GM12891 (cell line): ENCODE results near the gene ETS1.
A peak's percentile ranks its signal among the peaks of the same experiment; 100 is the strongest.

Source experiments
- DNase-seq: peaks from one replicate; pipeline ENCODE4 v3.0.0; 2011; ENCODE audit warnings: low spot score; ENCODE audit not compliant: insufficient read length
- FAIRE-seq: peaks from 2 replicates; lab custom pipeline; 2011; peaks lifted over from hg19 to GRCh38; lab: Jason Lieb, UNC
- PAX5 ChIP-seq: IDR thresholded peaks from 2 replicates; pipeline ENCODE4 v1.6.1; 2011; ENCODE audit warnings: low read length, moderate library complexity, mild to moderate bottlenecking; ENCODE audit not compliant: insufficient read depth, severe bottlenecking
- POLR2A ChIP-seq: IDR thresholded peaks from 2 replicates; pipeline ENCODE4 v1.6.1; 2011; ENCODE audit warnings: low read depth, low read length, control low read depth
- POLR2AphosphoS5 ChIP-seq: IDR thresholded peaks from 2 replicates; pipeline ENCODE4 v1.6.1; 2011; ENCODE audit warnings: low read depth, low read length, control low read depth
- POU2F2 ChIP-seq: IDR thresholded peaks from 2 replicates; pipeline ENCODE4 v1.6.1; 2011; ENCODE audit warnings: low read depth, mild to moderate bottlenecking, control low read depth, low read length, moderate library complexity
- SPI1 ChIP-seq: IDR thresholded peaks from 2 replicates; pipeline ENCODE4 v1.6.1; 2011; ENCODE audit warnings: low read depth, low read length, control low read depth
- TAF1 ChIP-seq: IDR thresholded peaks from 2 replicates; pipeline ENCODE4 v1.6.1; 2011; ENCODE audit warnings: low read depth, low read length, control low read depth

Gene ETS1

GRCh38 chr11:128515826-128516778, 71.3 kb downstream of the ETS1 start:
- FAIRE-seq: peak; percentile 43
- TF ChIP-seq SPI1: no peak
- TF ChIP-seq POLR2A: no peak
- no peak for TF ChIP-seq TAF1
- TF ChIP-seq POU2F2: no peak
- no peak for TF ChIP-seq POLR2AphosphoS5
- no peak for TF ChIP-seq PAX5

GRCh38 chr11:128515086-128515485, 72.3 kb downstream of the ETS1 start:
- FAIRE-seq: no peak
- TF ChIP-seq POU2F2: no peak
- TF ChIP-seq POLR2AphosphoS5: no peak
- no peak for TF ChIP-seq POLR2A
- no peak for DNase-seq

More at GRCh38 chr11:128515826-128516778, 71.3 kb downstream of the ETS1 start:
- DNase-seq: no peak

GRCh38 chr11:128513915-128514681, 73.3 kb downstream of the ETS1 start:
- TF ChIP-seq TAF1 (no peak), PAX5 (no peak), POU2F2 (no peak), SPI1 (no peak), POLR2AphosphoS5 (no peak), POLR2A (no peak)
- FAIRE-seq (peak; percentile 33), DNase-seq (no peak)

- TF ChIP-seq POLR2A: no peak
- TF ChIP-seq PAX5: no peak
- no peak for TF ChIP-seq POU2F2
- TF ChIP-seq POLR2AphosphoS5: no peak
- TF ChIP-seq TAF1: no peak
- TF ChIP-seq SPI1: no peak
- FAIRE-seq (peak; percentile 33), DNase-seq (no peak)
These were observed 74.8 kb downstream of the ETS1 start for GRCh38 chr11:128512474-128512996.

- FAIRE-seq (no peak), DNase-seq (no peak)
These were observed 75.6 kb downstream of the ETS1 start for GRCh38 chr11:128511712-128512111.

GRCh38 chr11:128509621-128510389, 77.6 kb downstream of the ETS1 start:
- FAIRE-seq (no peak), DNase-seq (no peak)
- TF ChIP-seq POLR2A: no peak
- no peak for TF ChIP-seq POLR2AphosphoS5
- no peak for TF ChIP-seq PAX5

More at GRCh38 chr11:128511712-128512111, 75.6 kb downstream of the ETS1 start:
- TF ChIP-seq POU2F2 (no peak), SPI1 (no peak), PAX5 (no peak), POLR2AphosphoS5 (no peak), POLR2A (no peak), TAF1 (no peak)

- DNase-seq (no peak), FAIRE-seq (peak; percentile 26)
- TF ChIP-seq TAF1 (no peak), POU2F2 (no peak), POLR2A (no peak), POLR2AphosphoS5 (no peak), SPI1 (no peak), PAX5 (no peak)
These were observed 78.4 kb downstream of the ETS1 start for GRCh38 chr11:128508770-128509510.

GRCh38 chr11:128507936-128508335, 79.4 kb downstream of the ETS1 start:
- no peak for FAIRE-seq
- TF ChIP-seq SPI1: no peak
- no peak for TF ChIP-seq TAF1
- no peak for TF ChIP-seq POLR2AphosphoS5
- no peak for TF ChIP-seq POLR2A
- DNase-seq: no peak
